Adipose tissue (tissue), 3 donors: ENCODE results near the gene NAT16. TPM values are rescaled to one million over a fixed set of nuclear protein-coding genes. Genes with fewer than 3 reads are reported as not detected.

Experiments
- H3K27ac ChIP-seq: one replicate; pipeline ENCODE4 v1.5.1; 2013; ENCODE audit warnings: low read depth, low read length
- WGBS, 3 donors: extraction: QIAGEN DNeasy Blood & Tissue Kit; methylation state at CpG; one replicate each; pipeline ENCODE4 v1.1.7; 2013; 5-methylcytosine and 5-hydroxymethylcytosine counted together
- polyA plus RNA-seq, 3 donors: library from polyadenylated mRNA; stranded (reverse); fragments of 200-250 nt; gene quantifications; one replicate each; pipeline ENCODE4 v1.2.3, GENCODE V29; 2013
- donor health status: healthy with polysubstance abuse.
- donor health status: Bipolar disorder and iron deficiency.
- donor health status: healthy.

NAT16 gene
- polyA plus RNA-seq, result under 1 TPM in 1 of 3 donors, not detected in 2; 0.35 TPM

- no peak within 1 kb of the TSS for H3K27ac ChIP-seq
- WGBS, 3 donors, result 2 to 5% (median 4%) methylated on average over 43 to 56 of the region's 56 CpGs
These were observed at the start of gene NAT16 for GRCh38 chr7:101180130-101180755. Gene NAT16 (minus strand): TSS chr7:101180293. CDS start chr7:101174807, 5,486 bp downstream.

- no peak overlapping the region for H3K27ac ChIP-seq
- WGBS, 3 donors, result 68 to 85% (median 69%) methylated on average over 7 to 9 of the region's 9 CpGs
These were observed 46.6 kb upstream of the NAT16 start for GRCh38 chr7:101226721-101227120.

- 93 to 96% (median 96%) methylated on average over 6 of the region's 6 CpGs for WGBS, 3 donors
- no peak overlapping the region for H3K27ac ChIP-seq
These were observed 45.6 kb upstream of the NAT16 start for GRCh38 chr7:101225650-101226049.

GRCh38 chr7:101223528-101223927 lies 43.4 kb upstream of the NAT16 start:
- WGBS, 3 donors, result 94 to 98% (median 96%) methylated on average over 14 to 15 of the region's 15 CpGs
- no peak overlapping the region for H3K27ac ChIP-seq

GRCh38 chr7:101222275-101222830 lies 42.3 kb upstream of the NAT16 start:
- no peak overlapping the region for H3K27ac ChIP-seq
- WGBS, 3 donors, result 92 to 93% (median 92%) methylated on average over 25 to 27 of the region's 27 CpGs

GRCh38 chr7:101220295-101220694 lies 40.2 kb upstream of the NAT16 start:
- H3K27ac ChIP-seq, result no peak overlapping the region
- 48 to 89% (median 86%) methylated on average over 5 of the region's 5 CpGs for WGBS, 3 donors

GRCh38 chr7:101218236-101219125 lies 38.4 kb upstream of the NAT16 start:
- 5 to 8% (median 6%) methylated on average over 26 of the region's 26 CpGs for WGBS, 3 donors
- no peak overlapping the region for H3K27ac ChIP-seq

- no peak within 1 kb of the TSS for H3K27ac ChIP-seq
- 0 to 1% (median 1%) methylated on average over 51 to 57 of the region's 57 CpGs for WGBS, 3 donors
These were observed 37.5 kb upstream of the NAT16 start, which contains the start of the genes PLOD3 and ZNHIT1 for GRCh38 chr7:101217388-101218235. Gene PLOD3 (minus strand): TSS chr7:101217581. CDS start chr7:101217274, 307 bp downstream. Gene ZNHIT1 (plus strand): TSS chr7:101218165. CDS start chr7:101218196, 31 bp downstream.

- no peak overlapping the region for H3K27ac ChIP-seq
- 1% methylated on average over 34 of the region's 34 CpGs for WGBS, 3 donors
These were observed 36.8 kb upstream of the NAT16 start for GRCh38 chr7:101216860-101217387.

- no peak overlapping the region for H3K27ac ChIP-seq
- WGBS, 3 donors, result 56 to 65% (median 57%) methylated on average over 31 of the region's 31 CpGs
These were observed 36.1 kb upstream of the NAT16 start for GRCh38 chr7:101216001-101216859.

GRCh38 chr7:101212014-101212413 lies 31.9 kb upstream of the NAT16 start:
- H3K27ac ChIP-seq, result no peak overlapping the region
- WGBS, 3 donors, result 92 to 99% (median 93%) methylated on average over 8 of the region's 8 CpGs

GRCh38 chr7:101211501-101211900 lies 31.4 kb upstream of the NAT16 start:
- H3K27ac ChIP-seq, result no peak overlapping the region
- WGBS, 3 donors, result 96 to 97% (median 97%) methylated on average over 23 to 24 of the region's 24 CpGs

GRCh38 chr7:101210143-101210542 lies 30.1 kb upstream of the NAT16 start:
- WGBS, 3 donors, result 93 to 96% (median 95%) methylated on average over 18 to 19 of the region's 19 CpGs
- H3K27ac ChIP-seq, result no peak overlapping the region

GRCh38 chr7:101208794-101209193 lies 28.7 kb upstream of the NAT16 start:
- 89 to 97% (median 93%) methylated on average over 14 of the region's 14 CpGs for WGBS, 3 donors
- no peak overlapping the region for H3K27ac ChIP-seq

- WGBS, 3 donors, result 94 to 98% (median 96%) methylated on average over 16 to 17 of the region's 17 CpGs
- H3K27ac ChIP-seq, result no peak overlapping the region
These were observed 27.4 kb upstream of the NAT16 start for GRCh38 chr7:101207459-101207858.

GRCh38 chr7:101206665-101207042 lies 26.6 kb upstream of the NAT16 start:
- WGBS, 3 donors, result 89 to 91% (median 90%) methylated on average over 18 to 19 of the region's 19 CpGs
- H3K27ac ChIP-seq, result no peak overlapping the region
